Heart left ventricle (tissue), 16 donors: ENCODE results near the gene ACKR4. TPM values are rescaled to one million over a fixed set of nuclear protein-coding genes. Genes with fewer than 3 reads are reported as not detected.

Experiments used
- ATAC-seq, 4 donors: fragments of 200-7000 bp; cut with Tn5 transposase; one replicate each; pipeline ENCODE4 v1.9.1; 2020 to 2022; ENCODE audit warnings: moderate library complexity in 4 of 4, mild to moderate bottlenecking in 3 of 4, moderate number of reproducible peaks in 1 of 4
- DNase-seq, 5 donors: peaks; one replicate each; pipeline ENCODE4 v3.0.0-alpha.2; 2020
- H3K27ac ChIP-seq, 12 donors: fragments of 200-600 bp; sonication (generic) in 4 of 12; one replicate each; pipeline versions ENCODE4 v1.5.0 to v1.8.0; 2016 to 2022; ENCODE audit warnings: mild to moderate bottlenecking in 2 of 12
- H3K27me3 ChIP-seq, 9 donors: fragments of 200-600 bp; sonication (generic) in 2 of 9; one replicate each; pipeline versions ENCODE4 v1.5.1 to v1.8.0; 2016 to 2022; ENCODE audit warnings: mild to moderate bottlenecking in 3 of 9
- H3K36me3 ChIP-seq, 9 donors: fragments of 200-600 bp; sonication (generic) in 2 of 9; one replicate each; pipeline versions ENCODE4 v1.5.0 to v1.8.0; 2018 to 2022; ENCODE audit warnings: mild to moderate bottlenecking in 2 of 9
- H3K4me1 ChIP-seq, 12 donors: fragments of 200-600 bp; sonication (generic) in 4 of 12; one replicate each; pipeline versions ENCODE4 v1.5.0 to v1.8.0; 2016 to 2022; ENCODE audit warnings: mild to moderate bottlenecking in 3 of 12
- H3K4me3 ChIP-seq, 12 donors: fragments of 200-600 bp; sonication (generic) in 4 of 12; one replicate each; pipeline versions ENCODE4 v1.5.0 to v1.8.0; 2017 to 2022; ENCODE audit warnings: mild to moderate bottlenecking in 9 of 12, moderate library complexity in 4 of 12
- H3K9me3 ChIP-seq, 12 donors: fragments of 200-600 bp; sonication (generic) in 4 of 12; one replicate each; pipeline versions ENCODE4 v1.5.0 to v1.8.0; 2016 to 2022; ENCODE audit warnings: mild to moderate bottlenecking in 1 of 12
- POLR2A ChIP-seq, 2 donors: fragments of 450-650 bp; IDR thresholded peaks; one replicate each; pipeline ENCODE4 v1.6.1; 2017; ENCODE audit warnings: antibody characterized with exemption in 2 of 2, mild to moderate bottlenecking in 2 of 2, moderate library complexity in 2 of 2
- WGBS, 4 donors: extraction: QIAGEN DNeasy Blood & Tissue Kit in 2 of 4; methylation state at CpG; one replicate each; pipeline versions ENCODE4 v1.1.5 to v1.1.7; 2013 to 2018; 5-methylcytosine and 5-hydroxymethylcytosine counted together
- intact Hi-C, 10 donors: fragments of 100-400 bp; cut with DNase I; formaldehyde crosslinking; loops; one replicate each; pipeline versions ENCODE4 v1.11.1 to v1.14.2; 2022
- polyA plus RNA-seq, 2 donors: library from polyadenylated mRNA; stranded (reverse); fragments of 200-250 nt; gene quantifications; one replicate each; pipeline ENCODE4 v1.2.3, GENCODE V29; 2013
- total RNA-seq, 9 donors: library from RNA; depleted of rRNA in 2 of 9; stranded (reverse); fragments of >200 nt in 2 of 9; fragmentation: NEBNext Ultra II Directional in 3 of 9; extraction: Animal tissue kit (Norgen Biotek cat#: 25700) in 3 of 9; gene quantifications; one replicate each; pipeline versions ENCODE4 v1.1.0 to v1.2.4, GENCODE V29; 2016 to 2023
- TF ChIP-seq, protein P1 (sequence below), 12 donors: fragments of 200-600 bp; sonication (generic) in 4 of 12; IDR thresholded peaks; one replicate each; pipeline versions ENCODE4 v1.5.0 to v1.8.0; 2018 to 2022; ENCODE audit warnings: antibody characterized with exemption in 12 of 12, mild to moderate bottlenecking in 5 of 12
- donor health status: ischemic (EF 13 %, LVEDD 7.1; RV severe dilation, severe dysfunction).
- donor health status: healthy with polysubstance abuse.
- donor health status: DM: no; HTN: yes; CAD: no.
- donor health status: DM: no; HTN: no; CAD: no.
- donor health status: ischemic (EF 25% LVEDD 6.9; RV normal size, moderate dysfunction).
- donor health status: ischemic (EF 25% LVEDD 5.7; RV mildly dilated, moderate dysfunction).
- donor health status: healthy.
- donor health status: DM: yes; HTN: yes; CAD: no.
- donor health status: ischemic (EF 35%, LVEDD 5.7; RV mildly dilated, moderate dysfunction).
- donor health status: nonischemic (EF 11% LVEDD 7.7; RV severe dilation, severe dysfunction).
- donor health status: DM: yes; HTN: yes; CAD: no.
- donor health status: PGD.
- donor health status: ischemic (EF 29% LVEDD 5.4; RV normal size, mild dysfunction).
- donor health status: nonischemic (EF 23%, LVEDD 6.1; RV moderate dilation, normal function).

Gene ACKR4
- total and polyA plus RNA-seq, 11 donors: 0.64 to 3.0 (median 2.0) TPM

DNA sequence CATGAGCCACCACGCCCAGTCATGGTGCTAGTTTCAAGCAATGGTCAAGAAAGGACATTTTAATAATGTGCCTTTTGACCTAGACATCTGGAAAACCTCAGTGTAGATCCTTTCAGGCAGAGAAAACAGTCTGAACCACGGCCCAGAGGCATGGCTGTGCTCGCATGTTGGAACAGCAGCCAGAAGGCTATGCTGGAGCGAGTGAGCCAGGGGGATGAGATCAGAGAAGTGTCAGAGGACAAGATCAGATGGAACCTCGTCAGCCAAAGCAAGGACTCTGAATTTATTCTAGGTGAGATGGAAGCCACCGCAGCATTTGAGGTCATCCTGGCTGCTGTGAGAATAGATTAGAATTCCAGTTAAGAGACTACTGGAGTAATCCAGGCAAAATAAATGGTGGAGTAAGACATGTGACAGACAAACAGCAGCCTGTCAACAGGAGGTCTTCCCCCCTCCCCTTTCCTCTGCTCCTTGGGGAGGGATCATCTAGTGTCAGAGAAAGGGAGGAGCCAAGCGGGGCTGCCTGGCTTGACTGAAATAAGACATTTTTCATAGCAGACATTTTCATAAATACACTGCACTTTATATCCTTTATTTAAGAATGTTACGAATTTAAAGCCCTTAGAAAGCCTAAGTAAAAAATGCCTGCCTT is 40.4 kb upstream of the ACKR4 start:
- H3K27ac ChIP-seq: peak overlapping the region in 9 of 12 donors; percentile 3 to 68 (median 51)
- H3K4me1 ChIP-seq: peaks cover 0 to 42% (median 13%) of the 10 kb centered on the region in 12 donors
- no peak for TF ChIP-seq POLR2A (IDR thresholded peaks at IDR 0.05)
- TF ChIP-seq, protein P1, sequence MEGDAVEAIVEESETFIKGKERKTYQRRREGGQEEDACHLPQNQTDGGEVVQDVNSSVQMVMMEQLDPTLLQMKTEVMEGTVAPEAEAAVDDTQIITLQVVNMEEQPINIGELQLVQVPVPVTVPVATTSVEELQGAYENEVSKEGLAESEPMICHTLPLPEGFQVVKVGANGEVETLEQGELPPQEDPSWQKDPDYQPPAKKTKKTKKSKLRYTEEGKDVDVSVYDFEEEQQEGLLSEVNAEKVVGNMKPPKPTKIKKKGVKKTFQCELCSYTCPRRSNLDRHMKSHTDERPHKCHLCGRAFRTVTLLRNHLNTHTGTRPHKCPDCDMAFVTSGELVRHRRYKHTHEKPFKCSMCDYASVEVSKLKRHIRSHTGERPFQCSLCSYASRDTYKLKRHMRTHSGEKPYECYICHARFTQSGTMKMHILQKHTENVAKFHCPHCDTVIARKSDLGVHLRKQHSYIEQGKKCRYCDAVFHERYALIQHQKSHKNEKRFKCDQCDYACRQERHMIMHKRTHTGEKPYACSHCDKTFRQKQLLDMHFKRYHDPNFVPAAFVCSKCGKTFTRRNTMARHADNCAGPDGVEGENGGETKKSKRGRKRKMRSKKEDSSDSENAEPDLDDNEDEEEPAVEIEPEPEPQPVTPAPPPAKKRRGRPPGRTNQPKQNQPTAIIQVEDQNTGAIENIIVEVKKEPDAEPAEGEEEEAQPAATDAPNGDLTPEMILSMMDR (IDR thresholded peaks at IDR 0.05): no peak
- H3K36me3 ChIP-seq: peaks cover 0 to 38% (median 23%) of the 10 kb centered on the region in 9 donors
- DNase-seq (peak; percentile 62 to 79 (median 69)), ATAC-seq (peak; percentile 77 to 90 (median 82))
- no peaks in the 10 kb centered on the region for H3K27me3 ChIP-seq
- H3K9me3 ChIP-seq: no peaks in the 10 kb centered on the region
- 57 to 70% (median 61%) methylated on average over 8 of the region's 8 CpGs for WGBS, 4 donors
- H3K4me3 ChIP-seq: no peak overlapping the region
- intact Hi-C loops: no loop called here

DNA sequence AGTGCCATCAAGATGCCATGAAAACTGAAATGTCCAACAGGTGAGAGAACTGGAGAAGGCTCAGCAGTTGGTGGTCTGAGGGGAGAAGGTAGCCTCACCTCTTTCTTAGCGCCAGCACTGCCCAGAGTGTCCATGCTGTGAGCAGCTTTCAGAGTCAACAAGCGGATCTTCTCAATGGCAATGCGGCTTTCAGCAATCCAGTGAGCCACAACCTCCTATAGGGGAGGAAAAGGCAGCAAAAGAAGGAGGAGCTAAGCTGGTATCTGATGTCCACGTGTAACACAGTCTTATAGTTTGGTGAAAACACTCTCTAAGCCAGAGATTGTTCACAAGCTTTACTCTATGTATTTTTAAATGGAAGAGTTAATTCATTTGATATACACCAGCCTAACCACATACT is 36.1 kb upstream of the ACKR4 start:
- Histone ChIP-seq H3K27ac (no peak overlapping the region), H3K27me3 (no peaks in the 10 kb centered on the region), H3K9me3 (no peaks in the 10 kb centered on the region), H3K4me3 (no peak overlapping the region), H3K4me1 (peaks cover 0 to 17% (median 6%) of the 10 kb centered on the region in 12 donors), H3K36me3 (peaks cover 0 to 45% (median 23%) of the 10 kb centered on the region in 9 donors)
- DNase-seq (no peak), ATAC-seq (no peak)
- WGBS, 4 donors: 84 to 88% (median 86%) methylated on average over 4 of the region's 4 CpGs
- intact Hi-C loops: no loop called here
- TF ChIP-seq POLR2A (IDR thresholded peaks at IDR 0.05): no peak
- TF ChIP-seq, protein P1 (IDR thresholded peaks at IDR 0.05): no peak

GRCh38 chr3:132563420-132564069 is 33.5 kb upstream of the ACKR4 start:
- WGBS, 4 donors: 86 to 91% (median 90%) methylated on average over 4 of the region's 4 CpGs
- no peak for ATAC-seq
- Histone ChIP-seq H3K9me3 (no peaks in the 10 kb centered on the region), H3K27me3 (no peaks in the 10 kb centered on the region), H3K36me3 (peaks cover 0 to 39% (median 17%) of the 10 kb centered on the region in 9 donors), H3K27ac (peak overlapping the region in 1 of 12 donors; percentile 5), H3K4me3 (no peak overlapping the region), H3K4me1 (peaks cover 0 to 4% (median 0%) of the 10 kb centered on the region in 12 donors)
- intact Hi-C loops: no loop called here
- no peak for DNase-seq
- TF ChIP-seq, protein P1 (IDR thresholded peaks at IDR 0.05): no peak
- TF ChIP-seq POLR2A (IDR thresholded peaks at IDR 0.05): no peak

DNA sequence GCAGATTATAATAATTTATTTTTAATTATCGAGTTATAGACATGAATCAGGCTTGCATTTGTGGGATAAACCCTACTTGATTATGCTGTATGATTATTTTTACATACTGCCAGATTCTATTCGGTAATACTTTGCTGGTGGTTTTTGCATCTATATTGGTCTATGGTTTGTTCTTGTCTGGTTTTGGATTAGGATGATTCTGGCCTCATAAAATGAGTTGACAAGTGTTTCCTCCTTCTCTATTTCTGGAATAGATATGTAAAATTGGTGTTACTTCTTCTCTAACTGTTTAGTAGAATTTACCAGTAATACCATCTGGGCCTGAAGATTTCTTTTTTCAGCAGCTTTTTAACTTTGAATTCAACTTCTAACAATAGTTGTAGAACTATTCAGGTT is 33.0 kb upstream of the ACKR4 start:
- peaks cover 0 to 8% (median 0%) of the 10 kb centered on the region in 12 donors for H3K4me1 ChIP-seq
- WGBS, 4 donors: 78 to 92% (median 85%) methylated on average over 2 of the region's 2 CpGs
- H3K27ac ChIP-seq: peak overlapping the region in 1 of 12 donors; percentile 4
- peaks cover 0 to 34% (median 12%) of the 10 kb centered on the region in 9 donors for H3K36me3 ChIP-seq
- ATAC-seq (no peak), DNase-seq (no peak)
- no peak overlapping the region for H3K4me3 ChIP-seq
- no peaks in the 10 kb centered on the region for H3K27me3 ChIP-seq
- no peaks in the 10 kb centered on the region for H3K9me3 ChIP-seq
- intact Hi-C loops: no loop called here
- TF ChIP-seq POLR2A (IDR thresholded peaks at IDR 0.05): no peak
- TF ChIP-seq, protein P1 (IDR thresholded peaks at IDR 0.05): no peak
